NCI-H345 (cell line): Measurements from ENCODE around the gene CTBP2.
"Not testable (repeated sequence)": the region's sequence is repeated elsewhere in the genome, so short reads cannot be mapped to it uniquely, and the experiment has no call there.

ENCODE experiments used
- DNase-seq: peaks from one replicate; lab custom pipeline; 2025; lab: John Stamatoyannopoulos, UW

CTBP2 gene

GRCh38 chr10:124997771-124998623 lies 162.4 kb downstream of the CTBP2 start:
- no peak for DNase-seq

GRCh38 chr10:124997306-124997705 lies 163.1 kb downstream of the CTBP2 start:
- no peak for DNase-seq

DNA sequence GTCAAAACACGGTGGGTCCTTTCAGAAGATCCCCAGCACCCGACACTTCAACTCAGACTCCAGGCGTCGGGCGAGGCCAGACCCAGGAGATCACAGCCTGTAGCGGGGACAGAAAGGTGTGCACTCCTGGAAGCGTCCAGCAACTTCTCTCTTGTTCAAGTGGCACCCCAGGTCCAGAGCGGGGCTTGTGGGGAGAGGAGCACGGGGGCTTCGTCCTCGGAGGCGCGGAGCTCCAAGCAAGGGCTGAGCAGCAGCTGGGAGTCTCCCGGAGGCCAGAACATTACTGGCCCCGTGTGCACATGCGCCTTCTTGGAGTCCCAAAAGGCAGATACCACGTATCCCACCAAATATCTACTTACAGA lies 163.5 kb downstream of the CTBP2 start:
- DNase-seq: no peak

DNA sequence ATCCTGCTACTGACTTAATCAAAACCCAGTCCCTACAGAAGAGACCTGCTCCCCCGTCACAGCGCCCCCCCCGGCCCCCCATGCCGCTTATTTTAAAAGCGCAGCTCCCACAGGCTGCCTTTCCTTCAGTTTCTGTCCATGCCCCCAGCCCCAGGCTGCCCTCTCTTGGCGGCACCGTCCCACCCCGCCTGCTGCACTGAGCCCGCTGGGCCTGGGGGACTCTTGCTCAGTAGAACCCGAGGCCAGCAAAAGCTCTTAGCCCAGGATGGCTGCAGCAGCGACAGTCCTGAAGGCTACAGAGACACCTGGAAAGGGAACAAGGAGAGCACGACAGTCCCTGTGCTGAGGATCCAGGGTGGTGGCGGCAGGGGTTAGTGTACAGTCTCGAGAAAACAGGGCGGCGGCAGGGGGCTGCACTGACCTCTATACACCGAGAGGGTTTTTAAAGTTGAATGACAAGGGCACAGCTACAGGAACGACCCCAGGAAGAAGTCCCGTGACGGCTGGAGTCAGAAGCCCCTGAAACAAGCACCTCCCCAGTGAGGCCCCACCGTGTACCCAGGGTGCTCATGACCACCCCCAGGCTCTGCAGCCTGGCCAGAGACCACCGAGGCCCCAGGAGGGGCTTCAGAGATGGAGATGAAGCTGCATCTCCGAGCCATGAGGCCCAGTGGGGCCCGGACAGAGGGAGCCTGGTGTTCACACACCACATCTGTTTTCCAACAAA lies 164.1 kb downstream of the CTBP2 start:
- no peak for DNase-seq

GRCh38 chr10:124995605-124996004 lies 164.8 kb downstream of the CTBP2 start:
- DNase-seq: no peak

DNA sequence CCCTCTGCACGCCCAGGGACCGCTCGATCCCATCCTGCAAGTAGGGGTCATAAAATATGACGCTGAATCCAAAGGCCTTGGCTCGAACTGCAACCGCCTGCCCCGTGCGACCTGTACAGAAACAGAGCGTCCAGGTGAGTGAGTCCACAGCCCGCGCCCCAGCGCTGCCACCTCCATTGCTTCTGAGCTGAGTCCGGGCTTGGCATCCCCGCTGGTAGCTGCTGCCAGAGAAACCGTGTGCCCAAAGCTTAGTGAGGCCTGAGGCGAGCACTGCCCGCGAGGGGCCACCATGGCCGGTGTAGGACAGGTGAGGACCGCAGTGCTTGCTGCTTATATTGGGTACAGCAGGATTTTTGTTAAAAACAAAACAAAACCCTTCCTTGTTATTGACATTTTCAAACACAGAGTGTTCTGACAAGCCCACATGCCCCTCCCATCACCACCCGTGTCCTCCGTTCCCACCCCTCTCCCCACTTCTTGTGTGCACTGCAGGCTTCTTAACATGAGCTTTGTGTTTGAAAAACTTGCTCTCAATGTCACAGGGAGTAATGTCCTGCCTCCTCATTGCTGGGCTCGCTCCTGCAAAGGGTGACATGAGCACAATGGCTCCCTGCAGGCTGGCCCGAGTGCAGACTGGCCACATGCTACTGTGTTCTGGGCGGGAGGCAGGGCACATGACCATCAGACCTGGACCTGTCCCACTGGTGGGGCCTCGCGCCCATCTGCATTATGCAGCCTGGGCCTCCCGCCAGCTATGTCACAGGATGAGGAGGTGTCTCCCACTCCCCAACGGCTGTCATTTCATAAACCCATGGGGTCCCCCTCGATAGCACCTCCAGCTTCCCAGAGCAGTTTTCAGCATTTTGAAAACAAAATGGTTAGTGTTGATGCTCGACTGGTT lies 165.5 kb downstream of the CTBP2 start:
- no peak for DNase-seq

DNA sequence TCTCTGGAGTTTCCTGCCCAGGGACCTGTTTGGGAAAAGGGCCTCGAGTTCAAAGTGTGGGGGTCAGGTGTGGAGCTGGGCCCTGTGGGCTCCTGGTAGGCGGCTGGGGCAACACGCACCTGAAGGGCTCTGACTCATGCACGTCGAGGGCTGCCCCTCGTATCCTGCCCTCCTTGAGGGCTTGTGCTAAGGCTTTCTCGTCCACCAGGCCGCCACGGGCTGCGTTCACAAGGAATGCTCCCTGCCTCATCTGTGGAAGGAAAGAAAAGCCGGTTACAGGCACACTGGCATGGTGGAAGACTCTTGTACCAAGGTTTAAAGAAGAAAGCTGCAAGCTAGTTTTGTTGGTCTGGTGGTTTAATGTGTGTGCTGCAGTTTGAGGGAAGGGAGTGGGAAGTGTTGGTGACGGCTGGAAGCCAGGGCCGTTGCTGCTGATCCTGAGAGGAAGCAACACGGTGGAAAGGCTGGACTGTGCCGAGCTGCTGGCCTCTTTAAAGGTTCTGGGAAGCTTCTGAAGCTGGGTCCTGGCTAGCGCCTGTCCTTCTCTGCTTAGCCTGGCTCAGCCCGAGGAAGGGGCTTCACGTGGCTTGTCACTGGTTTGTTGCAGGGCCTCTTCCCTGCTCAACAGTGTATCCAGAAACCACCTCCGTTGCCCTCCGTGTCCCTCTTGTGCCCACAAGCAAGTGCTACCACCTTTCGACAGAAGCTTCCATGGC lies 166.5 kb downstream of the CTBP2 start:
- DNase-seq: no peak

GRCh38 chr10:124993345-124993708 lies 167.0 kb downstream of the CTBP2 start:
- DNase-seq: no peak

- DNase-seq: peak; percentile 24
Measured at GRCh38 chr10:124992462-124993344, 167.7 kb downstream of the CTBP2 start.

- no peak for DNase-seq
Measured at GRCh38 chr10:124991835-124992234, 168.5 kb downstream of the CTBP2 start.

DNA sequence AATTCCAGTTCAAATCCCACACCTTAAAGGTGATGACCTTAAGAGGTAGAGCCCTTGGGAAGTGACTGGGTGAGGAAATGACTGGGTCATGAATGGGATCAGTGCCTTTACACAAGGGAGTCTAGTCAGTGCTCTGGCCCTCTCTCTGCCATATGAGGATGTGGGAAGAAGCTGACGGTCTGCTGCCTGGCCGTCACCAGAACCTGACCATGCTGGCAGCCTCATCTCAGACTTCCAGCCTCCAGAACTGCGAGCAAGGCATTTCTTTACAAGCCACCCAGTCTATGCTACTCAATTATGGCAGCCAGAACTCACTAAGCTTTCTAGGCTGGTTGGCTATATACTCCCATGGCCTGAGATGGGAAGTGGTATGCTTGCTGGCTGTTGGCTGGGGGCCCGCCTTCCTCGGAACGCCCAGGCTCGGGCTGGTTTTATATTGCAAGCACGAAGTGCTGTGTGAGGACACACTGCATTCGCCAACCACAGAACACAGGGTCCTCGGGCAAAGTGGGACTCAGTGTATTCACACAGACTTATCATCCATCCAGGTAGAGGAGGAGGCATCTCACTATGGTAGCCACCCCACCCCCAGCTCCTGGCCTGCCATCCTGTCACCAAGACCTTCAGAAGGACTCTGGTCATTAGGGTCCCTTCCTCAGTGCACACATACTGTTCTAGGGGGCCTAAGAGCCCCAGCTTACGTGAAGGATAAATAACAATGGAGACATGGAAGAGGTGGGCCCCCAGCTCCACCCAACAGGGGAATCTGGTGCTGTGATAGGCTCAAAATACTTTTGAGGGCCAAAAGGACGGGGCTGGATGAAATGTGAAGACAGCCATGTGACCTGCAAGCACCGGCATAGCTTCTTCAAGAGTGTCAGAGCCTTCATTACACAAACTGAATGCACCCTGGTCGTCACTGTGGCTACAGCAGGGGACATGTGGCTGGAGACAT lies 169.4 kb downstream of the CTBP2 start:
- DNase-seq: no peak

GRCh38 chr10:124989526-124989925 lies 170.8 kb downstream of the CTBP2 start:
- DNase-seq: no peak

GRCh38 chr10:124988753-124989152 lies 171.6 kb downstream of the CTBP2 start:
- not testable (repeated sequence) for DNase-seq

GRCh38 chr10:124987788-124988187 lies 172.6 kb downstream of the CTBP2 start:
- DNase-seq: no peak

- no peak for DNase-seq
Measured at GRCh38 chr10:124985162-124985561, 175.2 kb downstream of the CTBP2 start.

GRCh38 chr10:124984376-124984775 lies 176.0 kb downstream of the CTBP2 start:
- DNase-seq: no peak

- no peak for DNase-seq
Measured at GRCh38 chr10:124983321-124983720, 177.0 kb downstream of the CTBP2 start.

- no peak for DNase-seq
Measured at GRCh38 chr10:124978376-124978725, 182.0 kb downstream of the CTBP2 start.

DNA sequence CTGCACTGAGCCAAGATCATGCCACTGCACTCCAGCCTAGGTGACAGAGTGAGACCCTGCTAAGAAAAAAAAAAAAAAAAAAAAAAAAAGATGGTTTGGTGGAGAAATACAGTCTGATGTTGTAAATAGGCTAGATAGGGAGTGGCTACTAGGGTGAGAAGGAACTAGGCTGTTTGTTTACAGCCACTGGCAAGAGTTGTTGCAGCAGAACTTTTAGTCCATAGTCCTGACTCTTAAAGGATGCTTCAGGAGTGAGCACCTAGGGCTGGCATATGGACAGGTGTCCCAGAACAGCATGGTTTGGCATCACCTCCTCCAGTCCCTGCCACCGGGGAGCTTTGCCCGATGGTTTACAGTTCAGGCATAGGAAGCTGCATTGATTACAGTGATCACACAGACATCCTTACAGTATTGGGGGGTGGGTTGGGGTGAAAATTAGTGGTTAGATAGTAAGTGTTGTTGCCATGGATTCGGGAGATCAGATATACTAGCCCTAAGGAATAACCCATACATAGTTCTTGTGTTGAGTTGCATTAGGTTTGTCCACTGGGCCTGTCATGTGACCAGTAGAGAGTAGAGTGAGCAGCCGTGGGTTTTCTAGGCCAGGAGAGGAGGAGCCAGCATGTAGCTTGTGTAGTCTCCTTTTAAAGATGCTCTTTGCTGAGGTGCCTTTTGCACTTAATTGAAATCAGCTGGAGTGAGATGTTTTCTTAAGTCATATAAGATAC lies 182.6 kb downstream of the CTBP2 start:
- DNase-seq: no peak
